ENCODE results near the gene NTN5. TPM values are rescaled to one million over a fixed set of nuclear protein-coding genes. Genes with fewer than 3 reads are reported as not detected.
"Not testable (repeated sequence)": the region's sequence is repeated elsewhere in the genome, so short reads cannot be mapped to it uniquely, and the experiment has no call there.

Gene NTN5
- total and polyA plus RNA-seq, 4 donors, result 0.10 to 2.3 (median 0.90) TPM

GRCh38 chr19:48661711-48662090 is 11.1 kb downstream of the NTN5 start:
- 88% methylated on average over 49 of the region's 50 CpGs for WGBS (ENCODE audit: insufficient coverage)
- no peak overlapping the region for H3K27ac ChIP-seq (ENCODE audit: low read depth, low read length)

GRCh38 chr19:48660852-48661710 is 11.7 kb downstream of the NTN5 start:
- WGBS (ENCODE audit: insufficient coverage), result 88% methylated on average over 33 of the region's 35 CpGs

More at GRCh38 chr19:48661711-48662090, 11.1 kb downstream of the NTN5 start:
- H3K4me3 ChIP-seq (ENCODE audit: low read depth, low read length), result no peak overlapping the region
- H3K27me3 ChIP-seq (ENCODE audit: control insufficient read depth, insufficient read depth, low read length), result no peaks in the 10 kb centered on the region
- H3K36me3 ChIP-seq (ENCODE audit: control insufficient read depth, insufficient read depth, low read length), result no peaks in the 10 kb centered on the region
- H3K4me1 ChIP-seq (ENCODE audit: control insufficient read depth, insufficient read depth, low read length), result peaks cover 6% of the 10 kb centered on the region
- no peaks in the 10 kb centered on the region for H3K9me3 ChIP-seq (ENCODE audit: control insufficient read depth, insufficient read depth, low read length)
- no peak for DNase-seq (ENCODE audit: low read depth in 4 of 6, low spot score in 6 of 6)

GRCh38 chr19:48659768-48660167 is 13.0 kb downstream of the NTN5 start:
- 82% methylated on average over 5 of the region's 5 CpGs for WGBS (ENCODE audit: insufficient coverage)
- no peaks in the 10 kb centered on the region for H3K9me3 ChIP-seq (ENCODE audit: control insufficient read depth, insufficient read depth, low read length)
- no peaks in the 10 kb centered on the region for H3K27me3 ChIP-seq (ENCODE audit: control insufficient read depth, insufficient read depth, low read length)
- H3K4me3 ChIP-seq (ENCODE audit: low read depth, low read length), result no peak overlapping the region
- no peak overlapping the region for H3K27ac ChIP-seq (ENCODE audit: low read depth, low read length)
- H3K36me3 ChIP-seq (ENCODE audit: control insufficient read depth, insufficient read depth, low read length), result no peaks in the 10 kb centered on the region
- no peak for DNase-seq (ENCODE audit: low read depth in 4 of 6, low spot score in 6 of 6)
- H3K4me1 ChIP-seq (ENCODE audit: control insufficient read depth, insufficient read depth, low read length), result peaks cover 8% of the 10 kb centered on the region

More at GRCh38 chr19:48660852-48661710, 11.7 kb downstream of the NTN5 start:
- H3K27me3 ChIP-seq (ENCODE audit: control insufficient read depth, insufficient read depth, low read length), result no peaks in the 10 kb centered on the region
- no peak overlapping the region for H3K4me3 ChIP-seq (ENCODE audit: low read depth, low read length)
- H3K4me1 ChIP-seq (ENCODE audit: control insufficient read depth, insufficient read depth, low read length), result peaks cover 6% of the 10 kb centered on the region
- H3K9me3 ChIP-seq (ENCODE audit: control insufficient read depth, insufficient read depth, low read length), result no peaks in the 10 kb centered on the region
- no peaks in the 10 kb centered on the region for H3K36me3 ChIP-seq (ENCODE audit: control insufficient read depth, insufficient read depth, low read length)
- no peak overlapping the region for H3K27ac ChIP-seq (ENCODE audit: low read depth, low read length)
- peak in 3 of 6 donors; percentile 17 to 87 (median 70) for DNase-seq (ENCODE audit: low read depth in 4 of 6, low spot score in 6 of 6)

- no peaks in the 10 kb centered on the region for H3K36me3 ChIP-seq (ENCODE audit: control insufficient read depth, insufficient read depth, low read length)
- peaks cover 14% of the 10 kb centered on the region for H3K4me1 ChIP-seq (ENCODE audit: control insufficient read depth, insufficient read depth, low read length)
- no peak for DNase-seq (ENCODE audit: low read depth in 4 of 6, low spot score in 6 of 6)
- H3K27ac ChIP-seq (ENCODE audit: low read depth, low read length), result no peak overlapping the region
- no peak overlapping the region for H3K4me3 ChIP-seq (ENCODE audit: low read depth, low read length)
- H3K27me3 ChIP-seq (ENCODE audit: control insufficient read depth, insufficient read depth, low read length), result no peaks in the 10 kb centered on the region
- H3K9me3 ChIP-seq (ENCODE audit: control insufficient read depth, insufficient read depth, low read length), result no peaks in the 10 kb centered on the region
- 100% methylated on average over 2 of the region's 6 CpGs for WGBS (ENCODE audit: insufficient coverage)
Observed at GRCh38 chr19:48658483-48658882, 14.3 kb downstream of the NTN5 start.

DNA sequence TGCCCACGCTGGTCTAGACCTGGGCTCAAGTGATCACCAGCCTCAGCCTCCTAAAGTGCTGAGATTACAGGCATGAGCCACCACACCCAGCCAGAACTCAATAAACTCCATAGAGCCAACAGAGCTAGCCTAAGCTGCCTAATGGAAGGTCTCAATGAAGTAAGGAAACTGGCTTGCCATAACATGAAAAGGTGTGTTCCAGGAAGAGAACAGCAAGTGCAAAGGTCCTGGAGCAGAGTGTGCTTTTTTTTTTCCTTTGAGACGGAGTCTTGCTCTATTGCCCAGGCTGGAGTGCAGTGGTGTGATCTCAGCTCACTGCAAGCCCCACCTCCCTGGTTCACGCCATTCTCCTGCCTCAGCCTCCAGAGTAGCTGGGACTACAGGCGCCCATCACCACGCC is 15.0 kb downstream of the NTN5 start:
- H3K4me3 ChIP-seq (ENCODE audit: low read depth, low read length); H3K36me3 ChIP-seq (ENCODE audit: control insufficient read depth, insufficient read depth, low read length); H3K27me3 ChIP-seq (ENCODE audit: control insufficient read depth, insufficient read depth, low read length); H3K9me3 ChIP-seq (ENCODE audit: control insufficient read depth, insufficient read depth, low read length); DNase-seq (ENCODE audit: low read depth in 4 of 6, low spot score in 6 of 6): not testable (repeated sequence)
- H3K4me1 ChIP-seq (ENCODE audit: control insufficient read depth, insufficient read depth, low read length), result peaks cover 14% of the 10 kb centered on the region
- no CpG with 5 or more reads among the region's 5 CpGs for WGBS (ENCODE audit: insufficient coverage)
- H3K27ac ChIP-seq (ENCODE audit: low read depth, low read length), result peak overlapping the region; percentile 69

GRCh38 chr19:48656840-48657474 is 15.9 kb downstream of the NTN5 start:
- Histone ChIP-seq H3K9me3 (ENCODE audit: control insufficient read depth, insufficient read depth, low read length) (no peaks in the 10 kb centered on the region), H3K4me3 (ENCODE audit: low read depth, low read length) (no peak overlapping the region), H3K27ac (ENCODE audit: low read depth, low read length) (peak overlapping the region; percentile 69), H3K4me1 (ENCODE audit: control insufficient read depth, insufficient read depth, low read length) (peaks cover 14% of the 10 kb centered on the region), H3K36me3 (ENCODE audit: control insufficient read depth, insufficient read depth, low read length) (no peaks in the 10 kb centered on the region), H3K27me3 (ENCODE audit: control insufficient read depth, insufficient read depth, low read length) (no peaks in the 10 kb centered on the region)
- 45% methylated on average over 12 of the region's 16 CpGs for WGBS (ENCODE audit: insufficient coverage)
- DNase-seq (ENCODE audit: low read depth in 4 of 6, low spot score in 6 of 6), result peak in 2 of 6 donors; percentile 11 to 61

DNA sequence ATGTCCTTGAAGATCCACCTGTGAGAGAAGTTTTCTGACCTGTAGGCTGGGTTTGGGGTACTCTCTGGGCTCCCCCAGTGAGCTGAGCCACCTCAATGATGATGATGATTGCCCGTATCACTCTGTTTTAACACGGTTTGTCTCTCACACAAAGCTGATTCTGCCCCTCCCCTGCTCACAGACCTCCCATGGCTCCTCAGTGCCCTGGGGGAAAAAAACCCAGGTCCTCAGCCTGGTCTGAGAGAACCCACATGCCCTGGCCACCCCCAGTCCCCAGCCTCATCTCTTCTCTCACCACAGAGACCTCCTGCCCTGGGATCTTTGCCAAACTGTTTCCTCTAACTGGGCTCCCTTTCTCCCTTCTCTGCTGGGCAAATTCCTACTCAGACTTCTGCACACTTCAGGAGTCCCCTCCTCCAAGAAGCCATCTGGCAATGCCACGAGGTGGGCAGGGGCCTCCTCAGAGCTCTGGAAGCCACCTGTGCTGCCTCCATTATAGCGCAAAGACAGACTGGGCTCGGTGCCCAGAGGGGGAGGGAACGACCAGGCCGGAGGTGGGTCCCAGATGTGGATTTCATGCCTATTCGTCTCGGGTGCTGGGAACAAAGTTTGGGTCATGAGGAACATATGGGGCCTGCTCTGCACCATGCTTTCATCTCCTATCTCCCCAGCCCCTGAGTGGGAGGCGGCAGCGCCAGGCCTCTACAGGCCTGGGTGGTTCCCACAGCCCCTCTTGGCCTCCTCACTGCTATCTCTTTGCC is 18.3 kb downstream of the NTN5 start:
- H3K4me3 ChIP-seq (ENCODE audit: low read depth, low read length), result no peak overlapping the region
- no peaks in the 10 kb centered on the region for H3K27me3 ChIP-seq (ENCODE audit: control insufficient read depth, insufficient read depth, low read length)
- no peak overlapping the region for H3K27ac ChIP-seq (ENCODE audit: low read depth, low read length)
- H3K9me3 ChIP-seq (ENCODE audit: control insufficient read depth, insufficient read depth, low read length), result no peaks in the 10 kb centered on the region
- peak in 2 of 6 donors; percentile 11 to 27 for DNase-seq (ENCODE audit: low read depth in 4 of 6, low spot score in 6 of 6)
- WGBS (ENCODE audit: insufficient coverage), result 28% methylated on average over 11 of the region's 11 CpGs
- no peaks in the 10 kb centered on the region for H3K36me3 ChIP-seq (ENCODE audit: control insufficient read depth, insufficient read depth, low read length)
- peaks cover 8% of the 10 kb centered on the region for H3K4me1 ChIP-seq (ENCODE audit: control insufficient read depth, insufficient read depth, low read length)

DNA sequence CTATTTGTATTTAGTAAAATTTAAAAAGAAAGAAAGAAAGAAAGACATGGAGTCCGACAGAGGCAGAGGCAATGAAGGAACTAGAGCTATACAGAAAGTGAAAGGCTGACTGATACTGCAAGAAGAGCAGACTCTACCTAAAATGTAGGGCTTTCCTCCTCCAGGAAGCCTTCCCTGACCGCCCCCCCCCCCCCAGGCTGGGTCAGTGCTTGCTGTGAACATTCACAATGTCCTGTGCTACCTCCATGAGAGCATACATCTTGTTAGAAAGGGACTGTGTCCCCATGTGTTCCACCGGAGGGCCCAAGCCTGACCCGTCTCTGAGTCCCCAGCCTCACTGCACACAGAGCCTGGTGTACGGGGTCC is 21.2 kb downstream of the NTN5 start:
- Histone ChIP-seq H3K27ac (ENCODE audit: low read depth, low read length) (no peak overlapping the region), H3K36me3 (ENCODE audit: control insufficient read depth, insufficient read depth, low read length) (no peaks in the 10 kb centered on the region), H3K9me3 (ENCODE audit: control insufficient read depth, insufficient read depth, low read length) (no peaks in the 10 kb centered on the region), H3K27me3 (ENCODE audit: control insufficient read depth, insufficient read depth, low read length) (no peaks in the 10 kb centered on the region), H3K4me1 (ENCODE audit: control insufficient read depth, insufficient read depth, low read length) (peaks cover 8% of the 10 kb centered on the region), H3K4me3 (ENCODE audit: low read depth, low read length) (no peak overlapping the region)
- WGBS (ENCODE audit: insufficient coverage), result 73% methylated on average over 4 of the region's 5 CpGs
- no peak for DNase-seq (ENCODE audit: low read depth in 4 of 6, low spot score in 6 of 6)

DNA sequence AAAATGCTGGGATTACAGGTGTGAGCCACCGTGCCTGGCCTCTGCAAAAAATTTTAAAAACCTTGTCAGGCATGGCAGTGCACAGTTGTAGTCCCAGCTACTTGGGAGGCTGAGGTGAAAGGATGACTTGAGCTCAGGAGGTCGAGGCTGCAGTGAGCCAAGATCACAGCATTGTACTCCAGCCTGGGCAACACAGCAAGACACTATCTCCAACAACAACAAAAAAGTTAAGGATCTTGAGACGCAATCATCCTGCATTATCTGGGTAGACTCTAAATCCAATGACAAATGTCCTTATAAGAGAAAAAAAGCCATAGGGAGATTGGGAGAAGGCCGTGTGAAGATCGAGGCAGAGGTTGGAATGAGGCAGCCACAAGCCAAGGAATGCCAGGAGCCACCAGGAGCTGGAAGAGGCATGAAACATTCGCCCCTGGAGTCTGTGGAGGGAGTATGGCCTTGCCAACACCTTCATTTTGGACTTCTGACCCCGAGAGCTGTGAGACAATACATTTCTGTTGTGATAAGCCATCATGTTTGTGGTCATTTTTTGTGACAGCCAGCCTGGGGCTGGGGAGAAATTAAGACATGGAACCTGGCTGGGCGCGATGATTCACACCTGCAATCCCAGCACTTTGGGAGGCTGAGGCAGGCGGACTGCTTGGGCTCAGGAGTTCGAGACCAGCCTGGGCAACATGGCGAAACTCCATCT is 21.7 kb downstream of the NTN5 start:
- no peak overlapping the region for H3K4me3 ChIP-seq (ENCODE audit: low read depth, low read length)
- no peaks in the 10 kb centered on the region for H3K27me3 ChIP-seq (ENCODE audit: control insufficient read depth, insufficient read depth, low read length)
- H3K27ac ChIP-seq (ENCODE audit: low read depth, low read length), result no peak overlapping the region
- whole genome bisulfite sequencing (ENCODE audit: insufficient coverage), result 98% methylated on average over 7 of the region's 12 CpGs
- H3K36me3 ChIP-seq (ENCODE audit: control insufficient read depth, insufficient read depth, low read length), result no peaks in the 10 kb centered on the region
- peaks cover 12% of the 10 kb centered on the region for H3K4me1 ChIP-seq (ENCODE audit: control insufficient read depth, insufficient read depth, low read length)
- H3K9me3 ChIP-seq (ENCODE audit: control insufficient read depth, insufficient read depth, low read length), result no peaks in the 10 kb centered on the region
- no peak for DNase-seq (ENCODE audit: low read depth in 4 of 6, low spot score in 6 of 6)
